Uterus (tissue), 4 donors: Measurements from ENCODE around the gene CXCR5. TPM values are rescaled to one million over a fixed set of nuclear protein-coding genes. Genes with fewer than 3 reads are reported as not detected.

Source experiments
- DNase-seq, 2 donors: peaks; one replicate each; pipeline ENCODE4 v3.0.0-alpha.2; 2019 to 2020
- H3K27ac ChIP-seq, 2 donors: fragments of 200-600 bp; sonication (generic); 1 replicate in 1 of 2; 2 replicates in 1 of 2; pipeline ENCODE4 v1.5.1; 2016 to 2018
- H3K27me3 ChIP-seq, 2 donors: fragments of 200-600 bp; sonication (generic); one replicate each; pipeline ENCODE4 v1.5.1; 2018 to 2019; ENCODE audit warnings: control low read depth in 1 of 2
- H3K36me3 ChIP-seq, 2 donors: fragments of 200-600 bp; sonication (generic); one replicate each; pipeline ENCODE4 v1.5.1; 2019; ENCODE audit warnings: control low read depth in 1 of 2
- H3K4me1 ChIP-seq, 2 donors: fragments of 200-600 bp; sonication (generic); one replicate each; pipeline ENCODE4 v1.5.1; 2018 to 2019; ENCODE audit warnings: control low read depth in 1 of 2
- H3K4me3 ChIP-seq, 2 donors: fragments of 200-600 bp; sonication (generic); 1 replicate in 1 of 2; 2 replicates in 1 of 2; pipeline ENCODE4 v1.5.1; 2018 to 2019; ENCODE audit warnings: mild to moderate bottlenecking in 1 of 2
- H3K9me3 ChIP-seq, 2 donors: fragments of 200-600 bp; sonication (generic); one replicate each; pipeline ENCODE4 v1.5.1; 2019; ENCODE audit warnings: control low read depth in 1 of 2
- CTCF ChIP-seq, 4 experiments: fragments of 200-600 bp in 2 of 4; fragments of 450-650 bp in 2 of 4; sonication (generic) in 2 of 4; IDR thresholded peaks; one replicate each; pipeline ENCODE4 v1.5.1; 2016 to 2019; ENCODE audit warnings: antibody characterized with exemption in 4 of 4, mild to moderate bottlenecking in 2 of 4, moderate library complexity in 1 of 4
- POLR2A ChIP-seq, 2 donors: fragments of 450-650 bp; IDR thresholded peaks; one replicate each; pipeline ENCODE4 v1.6.1; 2016; ENCODE audit warnings: antibody characterized with exemption in 2 of 2, mild to moderate bottlenecking in 1 of 2, moderate library complexity in 1 of 2
- intact Hi-C: fragments of 100-400 bp; cut with DNase I; formaldehyde crosslinking; loops from one replicate; pipeline ENCODE4 v1.15.1; 2023; ENCODE audit warnings: low total_unique reads
- total RNA-seq, 4 donors: library from RNA; depleted of rRNA in 3 of 4; stranded (reverse); fragments of >200 nt in 3 of 4; gene quantifications; one replicate each; pipeline versions ENCODE4 v1.1.0 to v1.2.4, GENCODE V29; 2014 to 2023
- donor health status: DM: yes; HTN: yes; CAD: no.

The CXCR5 gene
- total RNA-seq, 4 donors from 2014 or later: 0.14 TPM; not detected in 3

GRCh38 chr11:118910309-118911112, 26.8 kb downstream of the CXCR5 start:
- Histone ChIP-seq H3K9me3 (no peaks in the 10 kb centered on the region), H3K4me3 (peak overlapping the region; percentile 32 to 46), H3K36me3 (no peaks in the 10 kb centered on the region), H3K27ac (peak overlapping the region; percentile 99 to 100), H3K27me3 (no peaks in the 10 kb centered on the region), H3K4me1 (peaks cover 20 to 54% of the 10 kb centered on the region in 2 donors)
- DNase-seq: peak; percentile 79 to 82
- intact Hi-C loops: no loop called here
- peak in 1 of 4 experiments; percentile 14 for TF ChIP-seq CTCF (IDR thresholded peaks at IDR 0.05)
- TF ChIP-seq POLR2A (IDR thresholded peaks at IDR 0.05): peak; percentile 21 to 44

- Histone ChIP-seq H3K4me3 (peak overlapping the region; percentile 32 to 46), H3K36me3 (no peaks in the 10 kb centered on the region), H3K9me3 (no peaks in the 10 kb centered on the region), H3K27me3 (no peaks in the 10 kb centered on the region), H3K4me1 (peaks cover 24 to 61% of the 10 kb centered on the region in 2 donors), H3K27ac (peak overlapping the region; percentile 99 to 100)
- intact Hi-C loops: no loop called here
- DNase-seq: peak; percentile 56 to 64
- TF ChIP-seq POLR2A (IDR thresholded peaks at IDR 0.05): no peak
- TF ChIP-seq CTCF (IDR thresholded peaks at IDR 0.05): no peak
Measured at GRCh38 chr11:118911113-118911879, 27.6 kb downstream of the CXCR5 start.

GRCh38 chr11:118911880-118912741, 28.4 kb downstream of the CXCR5 start:
- intact Hi-C loops: no loop called here
- H3K27me3 ChIP-seq: no peaks in the 10 kb centered on the region
- peak overlapping the region; percentile 32 to 46 for H3K4me3 ChIP-seq
- TF ChIP-seq CTCF (IDR thresholded peaks at IDR 0.05) (no peak), POLR2A (IDR thresholded peaks at IDR 0.05) (peak in 1 of 2 donors; percentile 64)
- peaks cover 29 to 69% of the 10 kb centered on the region in 2 donors for H3K4me1 ChIP-seq
- no peaks in the 10 kb centered on the region for H3K36me3 ChIP-seq
- peak; percentile 92 to 95 for DNase-seq
- H3K9me3 ChIP-seq: no peaks in the 10 kb centered on the region
- peak overlapping the region; percentile 99 to 100 for H3K27ac ChIP-seq

- peak overlapping the region; percentile 99 to 100 for H3K27ac ChIP-seq
- TF ChIP-seq CTCF (IDR thresholded peaks at IDR 0.05): no peak
- no peak for TF ChIP-seq POLR2A (IDR thresholded peaks at IDR 0.05)
- peaks cover 29 to 75% of the 10 kb centered on the region in 2 donors for H3K4me1 ChIP-seq
- H3K36me3 ChIP-seq: no peaks in the 10 kb centered on the region
- H3K4me3 ChIP-seq: peak overlapping the region in 1 of 2 donors; percentile 46
- H3K27me3 ChIP-seq: no peaks in the 10 kb centered on the region
- intact Hi-C loops: no loop called here
- peak; percentile 43 to 55 for DNase-seq
- no peaks in the 10 kb centered on the region for H3K9me3 ChIP-seq
Measured at GRCh38 chr11:118912742-118913410, 29.2 kb downstream of the CXCR5 start.
